GM12878 (cell line): Measurements from ENCODE around the gene ZNF783. TPM values are rescaled to one million over a fixed set of nuclear protein-coding genes. Genes with fewer than 3 reads are reported as not detected.

Experiments
- ATAC-seq: fragments of 200-7000 bp; cut with Tn5 transposase; 3 replicates; pipeline ENCODE4 v1.9.1; 2020; ENCODE audit warnings: mild to moderate bottlenecking, moderate library complexity
- BruUV-seq: library from RNA; stranded (reverse); fragments of 400-500 nt; replicated peaks from 2 replicates; lab custom pipeline; 2021; lab: Mats Ljungman, UMichigan
- CTCF ChIA-PET: fragments of 300-600 bp; sonication (Branson Sonifier 250); formaldehyde crosslinking; extraction: SDS; loops from one replicate; lab custom pipeline; 2021; ENCODE audit warnings: inconsistent platforms; lab: Yijun Ruan, JAX
- POLR2A ChIA-PET: fragments of 350-600 bp; formaldehyde crosslinking; extraction: SDS; loops from one replicate; lab custom pipeline; 2021; ENCODE audit warnings: inconsistent platforms; lab: Charles Lee
- RAD21 ChIA-PET: fragments of 300-600 bp; sonication (Branson Sonifier 250); formaldehyde crosslinking; loops from one replicate; lab custom pipeline; 2023; ENCODE audit warnings: antibody characterized with exemption; ENCODE audit not compliant: unreplicated experiment; lab: Charles Lee
- SMC1A ChIA-PET: fragments of 300-600 bp; sonication (Branson Sonifier 250); formaldehyde crosslinking; loops from one replicate; lab custom pipeline; 2023; ENCODE audit not compliant: unreplicated experiment, uncharacterized antibody; lab: Charles Lee
- DNase-seq: peaks from one replicate; pipeline ENCODE4 v3.0.0-alpha.2; 2011; ENCODE audit warnings: low read depth, low spot score
- FAIRE-seq: peaks from 3 replicates; lab custom pipeline; 2011; peaks lifted over from hg19 to GRCh38; lab: Jason Lieb, UNC
- H2AFZ ChIP-seq: 2 replicates; pipeline ENCODE4 v1.6.0; 2011; ENCODE audit warnings: low read depth, low read length, control low read depth; ENCODE audit not compliant: control insufficient read depth
- H3K27ac ChIP-seq: 2 replicates; pipeline ENCODE4 v1.5.1; 2011; ENCODE audit warnings: control low read depth; ENCODE audit not compliant: control insufficient read depth, insufficient read depth
- H3K27me3 ChIP-seq, 2 experiments: replicated peaks in 1 of 2; 2 replicates each; pipeline versions ENCODE4 v1.6.0 to v1.6.1; 2011; ENCODE audit warnings: low read length in 1 of 2; ENCODE audit not compliant: control insufficient read depth in 2 of 2, insufficient read depth in 2 of 2
- H3K36me3 ChIP-seq, 2 experiments: 2 replicates each; pipeline ENCODE4 v1.5.1; 2011; ENCODE audit warnings: low read length in 1 of 2; ENCODE audit not compliant: control insufficient read depth in 2 of 2, insufficient read depth in 2 of 2
- H3K4me1 ChIP-seq: 2 replicates; pipeline ENCODE4 v1.6.1; 2011; ENCODE audit warnings: mild to moderate bottlenecking, low read length, moderate library complexity, mixed read lengths; ENCODE audit not compliant: control insufficient read depth, insufficient read depth
- H3K4me2 ChIP-seq: 2 replicates; pipeline ENCODE4 v1.6.0; 2011; ENCODE audit warnings: control low read depth; ENCODE audit not compliant: control insufficient read depth, insufficient read depth
- H3K4me3 ChIP-seq: fragments of 200-600 bp; sonication (generic); 2 replicates; pipeline ENCODE4 v1.5.1; 2016
- H3K79me2 ChIP-seq: 2 replicates; pipeline ENCODE4 v1.6.0; 2011; ENCODE audit warnings: low read length; ENCODE audit not compliant: control insufficient read depth, insufficient read depth
- H3K9ac ChIP-seq: 2 replicates; pipeline ENCODE4 v1.8.0; 2011; ENCODE audit warnings: low read length, control low read depth, mixed read lengths; ENCODE audit not compliant: control insufficient read depth, insufficient read depth
- H3K9me3 ChIP-seq: replicated peaks from 3 replicates; pipeline ENCODE4 v1.5.1; 2011; ENCODE audit warnings: mild to moderate bottlenecking, low read length; ENCODE audit not compliant: control insufficient read depth, insufficient read depth
- H4K20me1 ChIP-seq: 2 replicates; pipeline ENCODE4 v1.6.0; 2011; ENCODE audit not compliant: control insufficient read depth, insufficient read depth
- ATF2 ChIP-seq: IDR thresholded peaks from 2 replicates; pipeline ENCODE4 v1.6.1; 2012; ENCODE audit warnings: low read length, inconsistent platforms
- BMI1 ChIP-seq: fragments of 450-650 bp; IDR thresholded peaks from 2 replicates; pipeline ENCODE4 v1.6.1; 2016; ENCODE audit warnings: mild to moderate bottlenecking, moderate library complexity, borderline replicate concordance
- EED ChIP-seq: sonication (generic); IDR thresholded peaks from 2 replicates; pipeline ENCODE4 v1.6.1; 2016; ENCODE audit warnings: antibody characterized with exemption, low read depth
- ETV6 ChIP-seq, 2 experiments: fragments of 450-650 bp in 1 of 2; IDR thresholded peaks in 1 of 2; conservative IDR thresholded peaks in 1 of 2; 2 replicates each; pipeline ENCODE4 v1.6.1; 2014; ENCODE audit warnings: antibody characterized with exemption in 1 of 2, borderline replicate concordance in 1 of 2, low read depth in 1 of 2, mild to moderate bottlenecking in 1 of 2, moderate library complexity in 1 of 2
- HDAC6 ChIP-seq: fragments of 200-600 bp; sonication (generic); IDR thresholded peaks from one replicate; pipeline ENCODE4 v1.8.0; 2017; ENCODE audit warnings: antibody characterized with exemption; ENCODE audit not compliant: unreplicated experiment
- NFYA ChIP-seq: IDR thresholded peaks from 2 replicates; pipeline ENCODE4 v1.6.1; 2011; ENCODE audit warnings: low read depth, mild to moderate bottlenecking, low read length, improper control_type of control experiment, borderline replicate concordance
- NR2C2 ChIP-seq: IDR thresholded peaks from 2 replicates; pipeline ENCODE4 v1.6.1; 2011; ENCODE audit warnings: borderline replicate concordance, low read depth; ENCODE audit not compliant: control insufficient read depth, insufficient read length
- PBX3 ChIP-seq: IDR thresholded peaks from 2 replicates; pipeline ENCODE4 v1.6.1; 2011; ENCODE audit warnings: mild to moderate bottlenecking, low read depth, low read length, moderate library complexity; ENCODE audit not compliant: insufficient replicate concordance
- RCOR1 ChIP-seq: conservative IDR thresholded peaks from 2 replicates; pipeline ENCODE4 v1.6.1; 2012; ENCODE audit warnings: low read depth, low read length, improper control_type of control experiment
- SIN3A ChIP-seq: IDR thresholded peaks from 2 replicates; pipeline ENCODE4 v1.6.1; 2012; ENCODE audit warnings: low read depth, low read length, improper control_type of control experiment
- TBL1XR1 ChIP-seq: IDR thresholded peaks from 2 replicates; pipeline ENCODE4 v1.6.1; 2012; ENCODE audit warnings: low read depth, low read length, improper control_type of control experiment
- ZNF24 ChIP-seq: fragments of 450-650 bp; IDR thresholded peaks from 2 replicates; pipeline ENCODE4 v1.6.1; 2017; ENCODE audit warnings: antibody characterized with exemption, mild to moderate bottlenecking
- WGBS: methylation state at CpG from one replicate; pipeline ENCODE4 v1.1.6; 2016; ENCODE audit warnings: low lambda C conversion rate; ENCODE audit not compliant: insufficient replicate concordance, insufficient coverage; ENCODE audit errors: missing lambda C conversion rate; 5-methylcytosine and 5-hydroxymethylcytosine counted together
- in situ Hi-C: fragments of 300-500 bp; cut with MboI; formaldehyde crosslinking; loops from 9 replicates; pipeline ENCODE4 v1.14.3; 2018; ENCODE audit warnings: mixed read lengths
- intact Hi-C: fragments of 100-400 bp; cut with micrococcal nuclease; formaldehyde crosslinking; loops from one replicate; pipeline ENCODE4 v1.14.2; 2022; ENCODE audit not compliant: unreplicated experiment
- polyA plus RNA-seq, 11 experiments: library from polyadenylated mRNA; depleted of rRNA in 4 of 11; unstranded in 6 of 11; stranded (reverse) in 5 of 11; fragments of >200 nt; fragmentation: Nextera tagmentation in 4 of 11; fragmentation: Illumina TruSeq in 1 of 11; extraction: Ambion mirVana in 4 of 11; extraction: Trizol in 1 of 11; gene quantifications; 1 replicate in 1 of 11; 2 replicates in 10 of 11; pipeline versions ENCODE4 v1.2.1 to v1.2.3, GENCODE V29; 2011 to 2016; ENCODE audit warnings: inconsistent platforms in 2 of 11, missing spikeins in 2 of 11, low read depth in 1 of 11
- total RNA-seq, 4 experiments: library from RNA; depleted of rRNA in 3 of 4; stranded (reverse); fragments of >200 nt in 3 of 4; fragmentation: Illumina TruSeq in 1 of 4; extraction: Trizol in 1 of 4; gene quantifications; 2 replicates each; pipeline versions ENCODE4 v1.2.1 to v1.2.3, GENCODE V29; 2013 to 2021
- TF ChIP-seq, protein P1 (sequence below): IDR thresholded peaks from 2 replicates; pipeline ENCODE4 v1.6.1; 2011; ENCODE audit warnings: low read depth, mild to moderate bottlenecking, low read length, moderate library complexity, borderline replicate concordance; ENCODE audit errors: extremely low read depth

The ZNF783 gene
- total and polyA plus RNA-seq, 10 of the 15 experiments (the other 5 are each of a cell fraction or from before 2014, with no cell fraction given): 2.0 to 14.4 (median 6.4) TPM

GRCh38 chr7:149239345-149240143 is 22.5 kb upstream of the ZNF783 start, which contains the start of gene ZNF212 (continued):
- TF ChIP-seq PBX3 (peak; percentile 68), BMI1 (no peak), SIN3A (0 out of 2 replicates have a peak, but pooled peaks have one; percentile 76), ATF2 (no peak), ETV6 (conservative IDR thresholded peaks at IDR 0.05 in 1 of 2, IDR thresholded peaks at IDR 0.05 in 1 of 2; ENCODE audit: borderline replicate concordance in 1 of 2, low read depth in 1 of 2) (no peak)

- BruUV-seq: TSS peak; percentile 75
- H3K4me3 ChIP-seq: peak overlapping the region; percentile 99
- H4K20me1 ChIP-seq: no peaks in the 10 kb centered on the region
- no peak overlapping the region for H2AFZ ChIP-seq
- no peaks in the 10 kb centered on the region for H3K27me3 ChIP-seq
- ATAC-seq: no peak
- H3K27ac ChIP-seq: no peak overlapping the region
- peaks cover 15% of the 10 kb centered on the region for H3K4me1 ChIP-seq
- no peaks in the 10 kb centered on the region for H3K36me3 ChIP-seq
- ChIA-PET POLR2A (interaction anchor here (1.3 kb wide), 1 partner anchor 45 kb away, joined by 3 read pairs; the partner anchor contains the start of gene ZNF282), CTCF (interaction anchor here (0.7 to 1.7 kb wide), 5 partner anchors 21 to 297 kb away, joined by 3 to 5 read pairs (median 3); partner anchors contain the start of gene ZNF783), SMC1A (interaction anchor here (0.9 kb wide), 1 partner anchor 45 kb away, joined by 3 read pairs; the partner anchor contains the start of gene ZNF282), RAD21 (interaction anchor here (0.9 kb wide), 1 partner anchor 8 kb away, joined by 3 read pairs; no protein-coding TSS in a partner anchor)
- TF ChIP-seq, protein P1, sequence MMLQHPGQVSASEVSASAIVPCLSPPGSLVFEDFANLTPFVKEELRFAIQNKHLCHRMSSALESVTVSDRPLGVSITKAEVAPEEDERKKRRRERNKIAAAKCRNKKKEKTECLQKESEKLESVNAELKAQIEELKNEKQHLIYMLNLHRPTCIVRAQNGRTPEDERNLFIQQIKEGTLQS: no peak
- TF ChIP-seq HDAC6 (no peak), NR2C2 (no peak), NFYA (no peak), RCOR1 (no peak), EED (no peak), TBL1XR1 (no peak), ZNF24 (no peak)
- intact Hi-C loops: no loop called here
- H3K9me3 ChIP-seq: peaks cover 2% of the 10 kb centered on the region; the same call in 2 of the 3 replicates
- DNase-seq: no peak
- no peak for FAIRE-seq
- in situ Hi-C loops: no loop called here
- 89% methylated on average over 5 of the region's 5 CpGs for WGBS
- H3K4me2 ChIP-seq: peak overlapping the region; percentile 88
- H3K79me2 ChIP-seq: peaks cover 24% of the 10 kb centered on the region
- H3K9ac ChIP-seq: peak overlapping the region; percentile 89
These were observed 21.4 kb upstream of the ZNF783 start for GRCh38 chr7:149240637-149241036.
